Colonic mucosa (tissue), 4 donors: Measurements from ENCODE around the gene TIMM29. TPM values are rescaled to one million over a fixed set of nuclear protein-coding genes. Genes with fewer than 3 reads are reported as not detected.

Experiments
- DNase-seq: peaks from one replicate; pipeline ENCODE4 v3.0.0-alpha.2; 2020
- H3K27ac ChIP-seq: fragments of 200-600 bp; one replicate; pipeline ENCODE4 v1.8.0; 2021
- H3K27me3 ChIP-seq: fragments of 200-600 bp; one replicate; pipeline ENCODE4 v1.8.0; 2021
- H3K36me3 ChIP-seq: fragments of 200-600 bp; one replicate; pipeline ENCODE4 v1.8.0; 2021
- H3K4me1 ChIP-seq: fragments of 200-600 bp; one replicate; pipeline ENCODE4 v1.8.0; 2021; ENCODE audit warnings: mild to moderate bottlenecking
- H3K4me3 ChIP-seq: fragments of 200-600 bp; one replicate; pipeline ENCODE4 v1.8.0; 2021
- H3K9ac ChIP-seq, 2 donors: one replicate each; pipeline ENCODE4 v1.7.0; 2013; ENCODE audit warnings: control low read depth in 2 of 2, low read depth in 2 of 2, low read length in 2 of 2
- H3K9me3 ChIP-seq: fragments of 200-600 bp; one replicate; pipeline ENCODE4 v1.8.0; 2021
- CTCF ChIP-seq: fragments of 200-600 bp; IDR thresholded peaks from one replicate; pipeline ENCODE4 v1.8.0; 2022; ENCODE audit warnings: antibody characterized with exemption, mild to moderate bottlenecking
- intact Hi-C: fragments of 100-400 bp; cut with DNase I; formaldehyde crosslinking; loops from one replicate; pipeline ENCODE4 v1.14.1; 2022
- total RNA-seq, 2 donors: library from RNA; stranded (reverse); fragmentation: NEBNext Ultra II Directional in 1 of 2; extraction: Animal tissue kit (Norgen Biotek cat#: 25700) in 1 of 2; gene quantifications; one replicate each; pipeline ENCODE4 v1.2.1, GENCODE V29; 2021
- donor health status: healthy.
- donor health status: DM: no; HTN: no; CAD: no.
- donor health status: DM: no; HTN: no; CAD: no.

The TIMM29 gene
- total RNA-seq, 2 donors from 2014 or later = 25.5 to 31.5 TPM

GRCh38 chr19:10960314-10961072 is 31.9 kb downstream of the TIMM29 start, which contains the start of gene SMARCA4:
Gene SMARCA4, plus strand, starts transcription at chr19:10961030. Its CDS starts 23,122 bp downstream, at chr19:10984152.
- no peak for TF ChIP-seq CTCF
- intact Hi-C loops = no loop called here
- peak within 1 kb of the TSS; percentile 93 for H3K4me3 ChIP-seq
- no peaks in the 10 kb centered on the region for H3K4me1 ChIP-seq
- DNase-seq = peak; percentile 97
- H3K27ac ChIP-seq = peak within 1 kb of the TSS; percentile 83
- no peaks in the 10 kb centered on the region for H3K9me3 ChIP-seq
- no peaks in the 10 kb centered on the region for H3K36me3 ChIP-seq
- peak within 1 kb of the TSS; percentile 84 for H3K9ac ChIP-seq
- no peaks in the 10 kb centered on the region for H3K27me3 ChIP-seq

GRCh38 chr19:10961073-10961860 is 32.7 kb downstream of the TIMM29 start:
- TF ChIP-seq CTCF = no peak
- peak; percentile 43 for DNase-seq
- Histone ChIP-seq H3K27ac (peak overlapping the region; percentile 71), H3K9ac (peak overlapping the region; percentile 74 to 84), H3K36me3 (no peaks in the 10 kb centered on the region), H3K4me3 (peak overlapping the region; percentile 93), H3K9me3 (no peaks in the 10 kb centered on the region), H3K4me1 (no peaks in the 10 kb centered on the region), H3K27me3 (no peaks in the 10 kb centered on the region)
- intact Hi-C loops = no loop called here

GRCh38 chr19:10962863-10963262 is 34.3 kb downstream of the TIMM29 start:
- no peaks in the 10 kb centered on the region for H3K4me1 ChIP-seq
- TF ChIP-seq CTCF = no peak
- DNase-seq = no peak
- H3K9me3 ChIP-seq = no peaks in the 10 kb centered on the region
- no peaks in the 10 kb centered on the region for H3K36me3 ChIP-seq
- H3K9ac ChIP-seq = no peak overlapping the region
- no peak overlapping the region for H3K4me3 ChIP-seq
- intact Hi-C loops = no loop called here
- H3K27me3 ChIP-seq = no peaks in the 10 kb centered on the region
- no peak overlapping the region for H3K27ac ChIP-seq

GRCh38 chr19:10963865-10964264 is 35.3 kb downstream of the TIMM29 start:
- Histone ChIP-seq H3K4me3 (no peak overlapping the region), H3K36me3 (no peaks in the 10 kb centered on the region), H3K9me3 (no peaks in the 10 kb centered on the region), H3K9ac (no peak overlapping the region), H3K27ac (no peak overlapping the region), H3K4me1 (peaks cover 9% of the 10 kb centered on the region), H3K27me3 (no peaks in the 10 kb centered on the region)
- TF ChIP-seq CTCF = no peak
- DNase-seq = no peak
- intact Hi-C loops = no loop called here

GRCh38 chr19:10964903-10965302 is 36.3 kb downstream of the TIMM29 start:
- H3K36me3 ChIP-seq = no peaks in the 10 kb centered on the region
- no peak overlapping the region for H3K4me3 ChIP-seq
- no peak for TF ChIP-seq CTCF
- no peak for DNase-seq
- no peaks in the 10 kb centered on the region for H3K27me3 ChIP-seq
- peaks cover 9% of the 10 kb centered on the region for H3K4me1 ChIP-seq
- H3K9ac ChIP-seq = no peak overlapping the region
- no peaks in the 10 kb centered on the region for H3K9me3 ChIP-seq
- intact Hi-C loops = no loop called here
- H3K27ac ChIP-seq = no peak overlapping the region
